C4-2B (cell line): ENCODE data around the gene DEDD2.

Experiments used
- H3K27ac ChIP-seq: fragments of 450-650 bp; 2 replicates; pipeline ENCODE4 v1.5.1; 2017
- CTCF ChIP-seq: fragments of 450-650 bp; conservative IDR thresholded peaks from 2 replicates; pipeline ENCODE4 v1.5.1; 2017; ENCODE audit warnings: mild to moderate bottlenecking
- ZFX ChIP-seq: fragments of 450-650 bp; IDR thresholded peaks from 2 replicates; pipeline ENCODE4 v1.6.1; 2017

DEDD2 gene

GRCh38 chr19:42159942-42160341, 57.5 kb downstream of the DEDD2 start:
- no peak overlapping the region for H3K27ac ChIP-seq
- no peak for TF ChIP-seq ZFX
- TF ChIP-seq CTCF, result no peak

- H3K27ac ChIP-seq, result no peak overlapping the region
- no peak for TF ChIP-seq CTCF
- TF ChIP-seq ZFX, result no peak
Observed at GRCh38 chr19:42158926-42159325, 58.6 kb downstream of the DEDD2 start.

- TF ChIP-seq ZFX (no peak), CTCF (no peak)
Observed at GRCh38 chr19:42156571-42156970, 60.9 kb downstream of the DEDD2 start.

GRCh38 chr19:42155796-42156195, 61.7 kb downstream of the DEDD2 start:
- TF ChIP-seq ZFX, result no peak
- TF ChIP-seq CTCF, result no peak
- H3K27ac ChIP-seq, result no peak overlapping the region

More at GRCh38 chr19:42156571-42156970, 60.9 kb downstream of the DEDD2 start:
- no peak overlapping the region for H3K27ac ChIP-seq

GRCh38 chr19:42154471-42155323, 62.8 kb downstream of the DEDD2 start:
- no peak for TF ChIP-seq CTCF
- no peak for TF ChIP-seq ZFX
- no peak overlapping the region for H3K27ac ChIP-seq

GRCh38 chr19:42153672-42154433, 63.6 kb downstream of the DEDD2 start:
- TF ChIP-seq CTCF (no peak), ZFX (no peak)
- no peak overlapping the region for H3K27ac ChIP-seq

- H3K27ac ChIP-seq, result no peak overlapping the region
- TF ChIP-seq CTCF (no peak), ZFX (no peak)
Observed at GRCh38 chr19:42152910-42153671, 64.4 kb downstream of the DEDD2 start.
